ENCODE results near the gene MLLT1.

MLLT1 gene

GRCh38 chr19:6235031-6235951 is 44.5 kb downstream of the MLLT1 start:
- no peak overlapping the region for H3K4me3 ChIP-seq (ENCODE audit: low read depth, low read length)
- TF ChIP-seq CTCF (IDR thresholded peaks at IDR 0.05; ENCODE audit: borderline replicate concordance, insufficient read depth, low read depth, low read length) = no peak

GRCh38 chr19:6234527-6234926 is 45.2 kb downstream of the MLLT1 start:
- no peak overlapping the region for H3K4me3 ChIP-seq (ENCODE audit: low read depth, low read length)
- no peak for TF ChIP-seq CTCF (IDR thresholded peaks at IDR 0.05; ENCODE audit: borderline replicate concordance, insufficient read depth, low read depth, low read length)

- no peak for TF ChIP-seq CTCF (IDR thresholded peaks at IDR 0.05; ENCODE audit: borderline replicate concordance, insufficient read depth, low read depth, low read length)
- H3K4me3 ChIP-seq (ENCODE audit: low read depth, low read length) = no peak overlapping the region
These were observed 45.8 kb downstream of the MLLT1 start for GRCh38 chr19:6233827-6234511.

- TF ChIP-seq CTCF (IDR thresholded peaks at IDR 0.05; ENCODE audit: borderline replicate concordance, insufficient read depth, low read depth, low read length) = no peak
- no peak overlapping the region for H3K4me3 ChIP-seq (ENCODE audit: low read depth, low read length)
These were observed 46.5 kb downstream of the MLLT1 start for GRCh38 chr19:6233056-6233826.

GRCh38 chr19:6232601-6233055 is 47.1 kb downstream of the MLLT1 start:
- H3K4me3 ChIP-seq (ENCODE audit: low read depth, low read length) = no peak overlapping the region

GRCh38 chr19:6230991-6231448 is 48.8 kb downstream of the MLLT1 start:
- no peak overlapping the region for H3K4me3 ChIP-seq (ENCODE audit: low read depth, low read length)

More at GRCh38 chr19:6232601-6233055, 47.1 kb downstream of the MLLT1 start:
- no peak for TF ChIP-seq CTCF (IDR thresholded peaks at IDR 0.05; ENCODE audit: borderline replicate concordance, insufficient read depth, low read depth, low read length)

More at GRCh38 chr19:6230991-6231448, 48.8 kb downstream of the MLLT1 start:
- no peak for TF ChIP-seq CTCF (IDR thresholded peaks at IDR 0.05; ENCODE audit: borderline replicate concordance, insufficient read depth, low read depth, low read length)
